Measurements from ENCODE around the gene FAM98A.

- TF ChIP-seq POLR2A (IDR thresholded peaks at IDR 0.05) (no peak), CTCF (IDR thresholded peaks at IDR 0.05) (no peak)
These were observed 46.8 kb upstream of the FAM98A start for GRCh38 chr2:33645861-33646260.

Data from esophagus squamous epithelium (tissue), 4 donors.